H9 (cell line): ENCODE results near the gene ADGRL3. TPM values are rescaled to one million over a fixed set of nuclear protein-coding genes. Genes with fewer than 3 reads are reported as not detected.

Experiments
- DNase-seq: peaks from one replicate; pipeline ENCODE4 v3.0.0-alpha.2; 2017
- H2AFZ ChIP-seq: one replicate; pipeline ENCODE4 v1.6.1; 2013; ENCODE audit warnings: mild to moderate bottlenecking, low read length, control low read depth, moderate library complexity
- H2AK5ac ChIP-seq: 2 replicates; pipeline ENCODE4 v1.6.1; 2013; ENCODE audit warnings: low read length, control low read depth, mixed read lengths; ENCODE audit not compliant: insufficient read length
- H2BK120ac ChIP-seq: one replicate; pipeline ENCODE4 v1.6.1; 2013; ENCODE audit warnings: low read depth, mild to moderate bottlenecking, low read length, control low read depth, inconsistent platforms; ENCODE audit not compliant: poor library complexity, severe bottlenecking
- H2BK12ac ChIP-seq: 2 replicates; pipeline ENCODE4 v1.6.1; 2013; ENCODE audit warnings: low read length, control low read depth, mixed read lengths, low read depth; ENCODE audit not compliant: insufficient read length
- H2BK15ac ChIP-seq: 2 replicates; pipeline ENCODE4 v1.6.1; 2013; ENCODE audit warnings: low read depth, low read length, control low read depth
- H2BK20ac ChIP-seq: one replicate; pipeline ENCODE4 v1.6.1; 2013; ENCODE audit warnings: low read depth, mild to moderate bottlenecking, low read length, control low read depth, inconsistent platforms; ENCODE audit not compliant: poor library complexity, severe bottlenecking
- H2BK5ac ChIP-seq: 2 replicates; pipeline ENCODE4 v1.6.1; 2013; ENCODE audit warnings: low read length, control low read depth, mixed read lengths; ENCODE audit not compliant: insufficient read length
- H3K14ac ChIP-seq: 2 replicates; pipeline ENCODE4 v1.6.1; 2013; ENCODE audit warnings: low read length, control low read depth; ENCODE audit not compliant: insufficient read depth
- H3K18ac ChIP-seq: 2 replicates; pipeline ENCODE4 v1.6.1; 2013; ENCODE audit warnings: low read depth, mild to moderate bottlenecking, mixed read lengths, low read length, control low read depth; ENCODE audit not compliant: insufficient read length
- H3K23ac ChIP-seq: 2 replicates; pipeline ENCODE4 v1.6.1; 2013; ENCODE audit warnings: low read length, control low read depth, mixed read lengths, low read depth; ENCODE audit not compliant: insufficient read length
- H3K23me2 ChIP-seq: 2 replicates; pipeline ENCODE4 v1.6.1; 2013; ENCODE audit warnings: low read depth, mild to moderate bottlenecking, mixed read lengths, low read length, control low read depth; ENCODE audit not compliant: insufficient read length, poor library complexity, severe bottlenecking
- H3K27ac ChIP-seq: 2 replicates; pipeline ENCODE4 v1.5.1; 2013; ENCODE audit warnings: low read length, control low read depth, mixed read lengths, low read depth; ENCODE audit not compliant: insufficient read length
- H3K27me3 ChIP-seq: 2 replicates; pipeline ENCODE4 v1.6.1; 2013; ENCODE audit warnings: low read length, control low read depth, inconsistent platforms; ENCODE audit not compliant: insufficient read depth
- H3K4ac ChIP-seq: 2 replicates; pipeline ENCODE4 v1.6.1; 2013; ENCODE audit warnings: low read depth, mild to moderate bottlenecking, control low read depth, inconsistent platforms, low read length, moderate library complexity
- H3K4me1 ChIP-seq: 2 replicates; pipeline ENCODE4 v1.6.1; 2013; ENCODE audit warnings: low read length, control low read depth, inconsistent platforms; ENCODE audit not compliant: insufficient read depth
- H3K4me2 ChIP-seq: 2 replicates; pipeline ENCODE4 v1.6.1; 2013; ENCODE audit warnings: low read length, control low read depth, mixed read lengths; ENCODE audit not compliant: insufficient read length, insufficient read depth
- H3K56ac ChIP-seq: 2 replicates; pipeline ENCODE4 v1.6.1; 2013; ENCODE audit warnings: low read depth, mild to moderate bottlenecking, mixed read lengths, low read length, control low read depth; ENCODE audit not compliant: insufficient read length
- H3K79me1 ChIP-seq: 2 replicates; pipeline ENCODE4 v1.6.1; 2013; ENCODE audit warnings: low read depth, mild to moderate bottlenecking, moderate library complexity, low read length, control low read depth, inconsistent platforms; ENCODE audit not compliant: insufficient read depth, poor library complexity, severe bottlenecking
- H3K79me2 ChIP-seq: 2 replicates; pipeline ENCODE4 v1.6.1; 2013; ENCODE audit warnings: low read length, control low read depth, inconsistent platforms; ENCODE audit not compliant: insufficient read depth
- H3K9ac ChIP-seq: 2 replicates; pipeline ENCODE4 v1.6.1; 2013; ENCODE audit warnings: low read length, control low read depth, mixed read lengths; ENCODE audit not compliant: insufficient read length; ENCODE audit errors: extremely low read depth
- H3K9me3 ChIP-seq: one replicate; pipeline ENCODE4 v1.6.1; 2013; ENCODE audit warnings: low read depth, low read length, inconsistent platforms; ENCODE audit not compliant: control insufficient read depth
- H3T11ph ChIP-seq: one replicate; pipeline ENCODE4 v1.6.1; 2013; ENCODE audit warnings: mild to moderate bottlenecking, low read length, control low read depth, inconsistent platforms
- H4K20me1 ChIP-seq: one replicate; pipeline ENCODE4 v1.6.1; 2013; ENCODE audit not compliant: control insufficient read depth, insufficient read length, insufficient read depth
- H4K5ac ChIP-seq: 2 replicates; pipeline ENCODE4 v1.6.1; 2013; ENCODE audit warnings: low read depth, mild to moderate bottlenecking, mixed read lengths, low read length, control low read depth; ENCODE audit not compliant: insufficient read length
- H4K8ac ChIP-seq: replicated peaks from 2 replicates; pipeline ENCODE4 v1.6.1; 2013; ENCODE audit warnings: low read length, control low read depth, mixed read lengths, low read depth; ENCODE audit not compliant: insufficient read length
- H4K91ac ChIP-seq: 2 replicates; pipeline ENCODE4 v1.6.1; 2013; ENCODE audit warnings: low read depth, mild to moderate bottlenecking, moderate library complexity, mixed read lengths, low read length, control low read depth; ENCODE audit not compliant: insufficient read length
- H3K27ac Mint-ChIP-seq, 3 experiments: 2 replicates in 2 of 3; 3 replicates in 1 of 3; pipeline ENCODE4 v1.8.0; 2020 to 2021; ENCODE audit warnings: mixed read lengths in 3 of 3, mild to moderate bottlenecking in 1 of 3, moderate library complexity in 1 of 3
- H3K27me3 Mint-ChIP-seq: 2 replicates; pipeline ENCODE4 v1.8.0; 2021; ENCODE audit warnings: low read depth, mild to moderate bottlenecking, moderate library complexity, mixed read lengths
- H3K36me3 Mint-ChIP-seq, 3 experiments: 2 replicates in 2 of 3; 3 replicates in 1 of 3; pipeline ENCODE4 v1.8.0; 2020 to 2021; ENCODE audit warnings: low read depth in 3 of 3, mixed read lengths in 3 of 3; ENCODE audit not compliant: insufficient read depth in 1 of 3
- H3K4me1 Mint-ChIP-seq, 2 experiments: 2 replicates each; pipeline ENCODE4 v1.8.0; 2020; ENCODE audit warnings: mixed read lengths in 2 of 2
- H3K4me3 Mint-ChIP-seq, 2 experiments: 2 replicates in 1 of 2; 3 replicates in 1 of 2; pipeline ENCODE4 v1.8.0; 2020 to 2021; ENCODE audit warnings: mild to moderate bottlenecking in 2 of 2, mixed read lengths in 2 of 2, moderate library complexity in 1 of 2
- H3K9me3 Mint-ChIP-seq, 2 experiments: 2 replicates in 1 of 2; 3 replicates in 1 of 2; pipeline ENCODE4 v1.8.0; 2020; ENCODE audit warnings: mild to moderate bottlenecking in 2 of 2, mixed read lengths in 2 of 2, moderate library complexity in 1 of 2
- CTCF ChIP-seq: fragments of 200-600 bp; sonication (generic); conservative IDR thresholded peaks from 3 replicates; pipeline ENCODE4 v1.8.0; 2021; ENCODE audit warnings: antibody characterized with exemption, mild to moderate bottlenecking
- total RNA-seq: library from RNA; stranded (reverse); gene quantifications from 2 replicates; pipeline ENCODE4 v1.2.1, GENCODE V29; 2021

Gene ADGRL3
- total RNA-seq, 1 experiment from 2014 or later, result 5.9 TPM

GRCh38 chr4:61614231-61614630, 414.1 kb downstream of the ADGRL3 start:
- DNase-seq, result no peak
- TF ChIP-seq CTCF, result no peak
- Histone ChIP-seq H4K8ac (no peak overlapping the region), H3K79me2 (no peaks in the 10 kb centered on the region), H3K4me1 (no peaks in the 10 kb centered on the region), H2BK15ac (no peak overlapping the region), H2BK12ac (no peak overlapping the region), H3K27ac (no peak overlapping the region), H4K20me1 (no peaks in the 10 kb centered on the region), H4K5ac (no peak overlapping the region), H3K4ac (no peak overlapping the region), H3K27me3 (no peaks in the 10 kb centered on the region), H3K4me2 (no peak overlapping the region), H3K9ac (no peak overlapping the region), H3K18ac (no peak overlapping the region), H2BK20ac (no peak overlapping the region), H2BK120ac (no peak overlapping the region), H3T11ph (no peak overlapping the region), H2AFZ (no peak overlapping the region), H2BK5ac (no peak overlapping the region), H2AK5ac (no peak overlapping the region), H3K56ac (no peak overlapping the region), H3K23me2 (no peaks in the 10 kb centered on the region), H4K91ac (no peak overlapping the region), H3K14ac (no peak overlapping the region), H3K23ac (no peak overlapping the region), H3K79me1 (no peaks in the 10 kb centered on the region), H3K9me3 (no peaks in the 10 kb centered on the region)
- Mint-ChIP-seq H3K4me1 (no peaks in the 10 kb centered on the region), H3K27me3 (no peaks in the 10 kb centered on the region), H3K4me3 (no peak overlapping the region), H3K36me3 (no peaks in the 10 kb centered on the region), H3K9me3 (no peaks in the 10 kb centered on the region), H3K27ac (no peak overlapping the region)
